Skin epidermis (tissue), 12 donors: Measurements from ENCODE around the gene DHX36.

Source experiments
- H3K27ac ChIP-seq, 21 experiments: fragments of 200-600 bp; sonication (generic) in 11 of 21; one replicate each; pipeline ENCODE4 v1.5.0; 2020; ENCODE audit warnings: mild to moderate bottlenecking in 3 of 21, inconsistent platforms in 2 of 21, moderate library complexity in 2 of 21
- H3K4me3 ChIP-seq, 7 experiments: fragments of 200-600 bp; sonication (generic) in 2 of 7; one replicate each; pipeline ENCODE4 v1.5.0; 2020; ENCODE audit warnings: inconsistent platforms in 2 of 7, mild to moderate bottlenecking in 2 of 7, moderate library complexity in 1 of 7

The DHX36 gene

DNA sequence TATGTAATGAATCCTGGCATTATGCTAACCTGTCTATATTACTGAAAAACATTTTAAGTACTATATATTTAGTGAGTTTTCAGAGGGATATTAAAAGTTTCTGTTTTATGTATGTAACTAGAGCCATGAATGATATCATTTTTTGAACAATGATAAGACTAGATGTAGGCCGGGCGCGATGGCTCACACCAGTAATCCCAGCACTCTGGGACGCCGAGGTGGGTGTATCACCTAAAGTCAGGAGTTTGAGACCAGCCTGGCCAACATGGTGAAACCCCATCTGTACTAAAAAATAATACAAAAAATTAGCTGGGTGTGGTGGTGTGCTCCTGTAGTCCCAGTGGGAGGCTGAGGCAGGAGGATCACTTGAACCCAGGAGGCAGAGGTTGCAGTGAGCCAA lies 34.1 kb downstream of the DHX36 start:
- Histone ChIP-seq H3K4me3 (no peak overlapping the region), H3K27ac (no peak overlapping the region)

DNA sequence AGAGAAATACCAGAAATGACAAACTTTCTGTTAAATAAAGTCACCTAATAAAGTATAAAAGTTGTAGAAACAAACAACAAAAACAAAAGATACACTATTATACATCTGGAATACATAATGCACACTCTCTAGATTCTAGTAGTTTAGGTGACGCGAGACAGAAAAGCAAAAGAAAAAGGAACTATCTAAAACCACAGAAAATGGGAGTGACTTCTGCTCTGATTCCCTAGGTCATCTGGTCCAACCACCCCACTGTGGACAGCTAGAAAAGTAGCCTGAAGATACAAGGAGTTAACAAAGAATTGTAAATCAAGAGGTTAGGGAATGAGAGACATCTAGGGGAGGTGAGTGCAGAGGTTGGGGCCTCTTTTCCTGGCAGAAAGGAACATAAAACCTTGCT lies 39.1 kb downstream of the DHX36 start:
- H3K27ac ChIP-seq, result no peak overlapping the region
- no peak overlapping the region for H3K4me3 ChIP-seq

DNA sequence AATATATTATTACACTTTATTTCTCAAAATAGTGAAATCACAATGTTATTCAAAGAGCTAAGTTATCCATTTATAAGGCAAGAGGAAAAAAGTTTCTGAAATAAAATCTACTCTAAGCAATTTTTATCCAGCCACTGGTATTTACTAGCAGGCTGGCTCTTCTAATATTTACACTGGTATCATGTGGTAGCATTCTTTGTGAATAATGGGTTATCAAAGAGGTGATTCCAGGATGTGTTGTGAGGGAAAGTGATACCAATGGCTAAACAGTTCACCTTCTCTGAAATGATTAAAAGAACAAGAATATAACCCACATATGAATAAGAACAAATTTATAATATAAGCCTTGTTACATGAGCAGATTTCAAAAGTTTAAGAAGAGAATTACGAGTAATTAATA lies 44.1 kb downstream of the DHX36 start:
- H3K4me3 ChIP-seq, result no peak overlapping the region
- no peak overlapping the region for H3K27ac ChIP-seq

DNA sequence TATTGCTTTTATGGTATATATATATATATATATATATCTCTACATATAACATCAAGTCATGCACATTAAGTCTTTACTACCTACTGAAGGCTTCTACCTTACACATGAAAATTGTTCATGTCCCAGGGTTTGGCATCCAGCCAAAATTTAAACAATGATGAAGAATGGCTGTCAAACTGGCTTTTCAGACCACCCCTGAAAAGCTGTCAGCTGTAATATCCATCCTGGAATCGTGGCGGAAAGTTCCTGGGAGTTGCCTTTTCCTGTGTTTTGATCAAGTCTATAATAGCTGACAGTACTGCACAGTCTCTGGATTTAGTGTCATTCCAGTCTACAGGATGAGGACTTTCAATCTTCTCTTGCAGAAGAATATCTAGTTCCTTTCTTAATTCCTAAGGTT lies 48.3 kb downstream of the DHX36 start:
- Histone ChIP-seq H3K27ac (no peak overlapping the region), H3K4me3 (no peak overlapping the region)

DNA sequence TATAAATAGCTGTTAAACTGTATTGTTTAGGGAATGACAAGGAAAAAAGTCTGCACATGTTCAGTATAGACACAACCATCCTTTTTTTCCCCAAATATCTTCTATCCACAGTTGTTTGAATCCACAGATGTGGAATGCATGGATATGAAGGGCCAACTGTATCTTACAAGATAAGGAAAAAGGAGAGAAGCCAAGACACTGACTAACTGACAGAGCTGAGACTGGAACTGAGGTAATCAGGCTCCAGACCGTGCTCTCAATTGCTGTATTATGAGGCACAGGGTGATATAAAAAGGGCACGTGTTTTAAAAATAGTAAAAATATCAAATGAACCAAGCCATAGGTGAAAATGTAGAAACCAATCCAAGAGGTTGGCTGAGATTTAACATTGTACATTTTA lies 49.0 kb downstream of the DHX36 start:
- no peak overlapping the region for H3K27ac ChIP-seq
- no peak overlapping the region for H3K4me3 ChIP-seq

DNA sequence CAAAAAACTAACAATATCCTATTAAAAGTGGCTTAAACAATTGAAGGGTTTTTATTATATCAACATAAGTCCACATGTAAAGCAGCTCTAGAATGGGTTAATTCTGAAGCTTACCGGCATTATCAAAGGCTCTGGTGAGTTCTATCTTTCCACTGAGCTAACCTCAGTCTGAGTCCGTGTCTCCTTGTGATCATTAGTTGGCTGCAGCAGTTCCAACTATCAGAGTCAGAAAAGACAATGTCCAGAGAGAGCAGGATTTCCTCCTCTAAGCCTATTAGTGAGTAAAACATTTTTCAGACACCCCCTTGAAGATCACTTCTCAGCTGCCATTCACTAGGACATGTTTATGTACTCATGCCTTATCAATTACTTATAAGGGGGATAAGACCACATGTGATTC lies 49.9 kb downstream of the DHX36 start:
- Histone ChIP-seq H3K27ac (no peak overlapping the region), H3K4me3 (no peak overlapping the region)

DNA sequence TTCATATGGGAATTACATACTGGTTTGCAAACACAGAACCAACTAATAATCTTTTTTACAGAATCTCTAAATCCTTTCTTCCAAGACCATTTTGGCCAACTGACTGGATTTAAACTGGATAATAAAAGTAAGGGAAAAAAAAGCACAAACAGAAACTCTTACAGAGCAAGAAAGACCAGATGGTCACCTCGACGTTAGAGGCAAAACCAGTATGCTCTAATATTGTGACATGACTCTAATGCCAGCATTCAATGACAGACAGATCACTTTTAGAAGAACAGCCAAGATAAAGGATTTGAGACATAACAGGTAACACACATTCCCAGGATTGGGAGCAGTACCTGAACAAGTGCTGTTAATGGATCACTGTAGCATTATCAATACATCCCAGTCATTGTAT lies 50.9 kb downstream of the DHX36 start:
- no peak overlapping the region for H3K27ac ChIP-seq
- H3K4me3 ChIP-seq, result no peak overlapping the region

DNA sequence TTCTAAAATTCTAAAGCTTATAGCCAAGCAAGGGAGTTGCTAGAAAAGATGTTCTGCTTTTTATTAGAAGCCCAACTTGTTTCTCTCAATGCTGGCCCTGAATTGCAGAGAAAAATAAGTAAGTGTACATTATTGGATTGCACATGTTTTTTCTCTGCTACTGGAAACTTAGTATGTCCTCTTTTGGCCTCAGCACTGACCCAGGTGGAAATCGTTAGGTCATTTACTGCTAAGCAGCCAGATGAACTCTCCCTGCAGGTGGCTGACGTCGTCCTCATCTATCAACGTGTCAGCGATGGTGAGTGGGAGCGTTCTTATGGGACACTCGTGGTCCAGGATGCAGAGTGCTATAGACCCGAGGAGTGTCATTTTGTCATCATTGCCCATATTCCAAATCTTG lies 69.8 kb downstream of the DHX36 start:
- no peak overlapping the region for H3K27ac ChIP-seq
- H3K4me3 ChIP-seq, result no peak overlapping the region

DNA sequence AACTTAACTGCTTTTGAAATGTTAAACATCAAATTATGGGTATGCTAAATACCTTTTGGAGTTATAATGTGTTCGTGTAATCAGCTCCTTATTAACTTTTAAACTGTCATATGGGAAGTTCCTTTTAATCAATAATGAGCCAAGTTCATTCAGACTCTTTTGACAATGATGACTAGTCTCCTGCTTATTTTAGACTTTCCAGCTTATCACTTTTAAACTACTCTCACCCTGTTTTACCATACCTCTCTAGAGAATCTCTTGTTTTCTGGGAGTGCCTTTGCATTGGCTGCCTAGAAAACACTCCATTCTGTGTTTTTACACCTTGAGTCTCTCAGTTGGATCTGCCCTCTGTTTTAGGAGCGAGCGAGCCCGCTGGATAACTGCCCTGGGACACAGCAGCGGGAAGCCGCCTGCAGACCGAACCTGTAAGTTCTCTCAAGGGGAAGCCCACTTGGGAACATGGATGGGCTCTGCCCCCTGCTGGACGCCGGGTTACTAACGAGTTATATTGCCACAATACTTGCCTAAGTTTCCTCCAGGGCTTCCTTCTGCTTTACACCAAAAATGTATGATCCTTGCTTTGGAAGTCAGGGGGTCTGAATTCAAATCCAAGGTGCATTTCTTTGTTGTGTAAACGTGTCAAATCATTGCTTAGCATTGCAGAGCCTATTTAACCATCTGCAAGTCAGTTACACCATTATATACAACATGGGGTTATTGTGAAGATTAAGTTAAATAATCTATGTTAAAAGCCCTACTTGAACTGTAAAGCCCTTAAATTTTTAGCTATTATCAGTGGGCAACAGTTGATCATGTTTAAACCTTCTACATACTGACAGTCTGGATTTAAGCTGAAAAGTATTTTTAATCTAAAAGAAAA lies 71.3 kb downstream of the DHX36 start:
- no peak overlapping the region for H3K27ac ChIP-seq
- H3K4me3 ChIP-seq, result no peak overlapping the region

DNA sequence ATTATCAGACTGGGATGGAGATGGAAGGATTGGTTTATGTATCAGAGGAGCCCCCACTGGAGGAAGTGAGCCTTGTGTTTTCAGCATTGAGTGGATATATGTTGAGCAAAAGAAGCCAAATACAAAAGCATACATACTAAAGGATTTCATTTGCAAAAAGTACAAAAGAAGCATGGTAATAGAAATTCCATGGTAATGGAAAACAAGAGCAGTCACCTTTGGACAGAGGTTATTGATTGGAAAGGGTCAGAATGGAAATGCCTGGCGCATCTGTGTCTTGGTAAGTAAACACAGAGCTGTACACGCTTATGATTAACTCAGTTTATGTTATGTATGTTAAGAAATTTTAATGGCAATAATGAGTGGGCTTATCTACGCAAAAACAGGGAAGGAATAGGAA lies 72.7 kb downstream of the DHX36 start:
- Histone ChIP-seq H3K27ac (no peak overlapping the region), H3K4me3 (no peak overlapping the region)

DNA sequence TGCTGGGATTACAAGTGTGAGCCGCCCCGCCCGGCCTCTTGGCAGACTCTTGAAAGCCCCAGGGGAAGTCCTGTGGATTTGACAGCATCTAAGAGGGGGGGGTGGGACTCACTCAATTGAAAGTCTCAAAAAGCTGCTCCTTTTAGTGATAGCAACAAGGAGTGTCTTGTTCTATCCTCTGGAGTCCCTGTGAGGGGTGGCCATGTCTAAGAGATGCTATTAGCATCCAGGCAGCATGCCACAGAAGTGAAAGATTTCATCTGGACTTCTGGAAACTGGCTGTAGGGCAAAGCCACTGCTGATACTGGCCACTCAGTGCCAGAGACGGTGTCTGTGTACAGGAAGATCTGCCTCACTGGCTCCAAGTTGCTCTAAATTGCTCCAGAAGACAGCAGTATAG lies 74.0 kb downstream of the DHX36 start:
- H3K27ac ChIP-seq, result no peak overlapping the region

DNA sequence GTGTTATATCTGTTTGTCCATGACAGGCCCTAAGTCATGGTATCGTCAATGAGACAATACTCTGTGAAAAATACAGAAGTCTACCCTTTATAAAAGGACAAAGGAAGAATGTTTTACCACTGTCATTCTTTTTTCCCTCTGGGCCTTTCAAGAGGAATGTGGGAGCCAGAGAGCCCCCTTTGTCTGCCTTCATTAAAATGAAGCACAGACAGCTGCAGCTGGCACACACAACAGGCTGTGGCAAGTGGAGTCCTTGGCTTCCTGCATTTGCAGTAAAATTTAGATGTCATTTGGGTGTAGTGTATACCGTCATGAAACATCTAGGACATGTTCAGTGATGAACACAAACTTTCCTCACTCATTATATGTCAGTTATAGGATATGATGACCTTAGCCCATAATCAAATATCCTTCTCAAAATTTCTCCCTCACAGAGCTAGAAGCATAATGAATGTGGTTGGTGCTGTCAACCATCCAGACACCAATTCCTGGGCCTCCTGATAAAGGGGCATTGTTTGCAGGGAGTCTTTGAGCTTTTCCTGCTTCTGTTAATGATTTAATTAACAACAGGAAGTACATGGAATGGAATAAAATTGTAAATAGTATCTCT lies 76.4 kb downstream of the DHX36 start:
- Histone ChIP-seq H3K27ac (no peak overlapping the region), H3K4me3 (no peak overlapping the region)

More for the DNA sequence above, 74.0 kb downstream of the DHX36 start:
- no peak overlapping the region for H3K4me3 ChIP-seq

DNA sequence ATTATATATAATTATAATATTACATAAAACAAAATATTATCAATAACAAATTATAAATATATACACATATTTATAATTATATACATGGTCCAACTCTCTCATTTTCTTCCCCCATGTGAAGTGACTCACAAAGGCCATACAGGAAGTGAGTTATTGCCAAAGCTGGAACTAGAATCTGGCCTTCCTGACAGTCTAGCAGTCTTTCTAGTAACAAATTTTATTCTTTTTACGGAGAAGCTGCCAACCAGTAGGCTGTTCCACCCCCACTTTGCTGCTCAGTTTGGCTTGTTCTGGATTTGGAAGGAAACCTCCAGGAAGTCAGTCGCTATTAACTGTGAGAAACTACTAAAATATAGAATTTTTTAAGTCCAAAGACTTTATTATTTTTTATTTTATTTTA lies 79.6 kb downstream of the DHX36 start:
- Histone ChIP-seq H3K4me3 (no peak overlapping the region), H3K27ac (peak overlapping the region in 1 of 21 experiments; percentile 16)

DNA sequence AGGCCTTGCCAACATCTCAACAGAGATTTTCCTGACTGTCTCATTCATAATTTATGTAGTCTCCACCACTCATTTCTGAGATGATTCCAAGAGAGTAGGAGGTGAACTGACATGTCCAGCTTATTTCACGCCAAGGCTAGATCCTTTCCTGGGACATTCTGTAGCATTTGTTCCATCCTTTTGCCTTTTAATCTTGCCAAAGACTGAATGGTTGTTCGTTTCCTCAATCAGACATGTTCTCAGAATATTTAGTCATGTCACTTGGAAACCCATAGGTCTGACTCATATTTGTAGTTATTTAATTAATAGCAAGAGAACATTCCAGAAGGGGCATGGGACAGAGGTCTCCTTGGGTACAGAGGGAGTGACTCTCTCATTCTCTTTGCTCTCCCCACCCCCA lies 80.9 kb downstream of the DHX36 start:
- peak overlapping the region in 3 of 21 experiments; percentile 39 to 72 (median 49) for H3K27ac ChIP-seq
- no peak overlapping the region for H3K4me3 ChIP-seq

DNA sequence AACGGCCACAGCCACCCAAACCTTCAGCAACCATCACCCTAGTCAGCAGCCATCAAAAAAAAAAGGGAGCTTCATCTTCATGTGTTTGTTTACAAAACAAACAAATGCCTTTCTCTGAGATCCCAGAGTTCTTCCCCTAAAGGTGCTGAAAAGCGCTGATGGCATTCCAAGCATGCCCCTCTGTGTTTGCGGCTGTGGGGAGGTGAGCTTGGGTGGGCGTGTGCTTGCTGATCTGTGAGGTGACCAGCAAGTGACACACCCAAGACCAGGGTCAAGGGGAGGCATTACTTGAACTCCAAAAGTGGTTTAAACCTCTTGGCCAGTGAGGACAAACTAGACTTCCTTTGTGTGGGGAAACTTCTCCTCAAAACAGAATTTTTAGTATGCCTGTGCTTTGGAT lies 81.5 kb downstream of the DHX36 start:
- H3K4me3 ChIP-seq, result no peak overlapping the region
- peak overlapping the region in 7 of 21 experiments; percentile 3 to 72 (median 49) for H3K27ac ChIP-seq

DNA sequence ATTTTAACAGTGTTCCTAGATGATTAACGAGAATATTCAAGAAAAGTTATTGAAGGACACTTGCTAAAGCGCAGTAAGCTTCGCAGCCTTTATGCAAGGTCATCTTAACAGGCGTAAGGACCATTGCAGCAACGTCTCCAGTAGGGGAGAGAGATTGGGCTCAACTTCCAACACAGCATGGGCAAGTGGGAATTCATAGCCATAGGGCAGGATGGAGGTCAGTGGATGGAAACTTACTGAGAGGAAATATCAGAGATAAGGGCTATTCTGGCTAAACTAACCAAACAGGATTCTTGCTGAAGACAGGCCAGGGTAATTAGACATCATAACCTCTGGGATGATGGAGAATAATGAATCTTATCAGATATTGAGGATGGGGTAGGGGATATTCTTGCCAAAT lies 82.8 kb downstream of the DHX36 start:
- no peak overlapping the region for H3K27ac ChIP-seq
- no peak overlapping the region for H3K4me3 ChIP-seq

DNA sequence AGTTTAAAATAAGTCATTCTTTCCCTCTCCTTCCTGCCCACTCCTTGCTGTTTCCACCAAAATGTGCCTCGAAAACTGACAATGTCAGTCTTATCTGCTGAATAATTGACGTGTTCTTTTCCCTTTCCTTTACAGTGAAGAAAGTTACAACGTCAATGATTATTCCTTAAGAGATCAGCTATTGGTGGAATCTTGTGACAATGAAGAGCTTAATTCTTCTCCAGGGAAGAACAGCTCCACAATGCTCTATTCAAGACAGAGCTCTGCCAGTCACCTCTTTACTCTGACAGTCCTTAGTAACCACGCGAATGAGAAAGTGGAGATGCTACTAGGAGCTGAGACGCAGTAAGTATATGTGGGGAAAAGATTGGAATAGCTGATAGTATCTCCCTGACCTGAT lies 84.1 kb downstream of the DHX36 start:
- no peak overlapping the region for H3K4me3 ChIP-seq
- H3K27ac ChIP-seq, result no peak overlapping the region

DNA sequence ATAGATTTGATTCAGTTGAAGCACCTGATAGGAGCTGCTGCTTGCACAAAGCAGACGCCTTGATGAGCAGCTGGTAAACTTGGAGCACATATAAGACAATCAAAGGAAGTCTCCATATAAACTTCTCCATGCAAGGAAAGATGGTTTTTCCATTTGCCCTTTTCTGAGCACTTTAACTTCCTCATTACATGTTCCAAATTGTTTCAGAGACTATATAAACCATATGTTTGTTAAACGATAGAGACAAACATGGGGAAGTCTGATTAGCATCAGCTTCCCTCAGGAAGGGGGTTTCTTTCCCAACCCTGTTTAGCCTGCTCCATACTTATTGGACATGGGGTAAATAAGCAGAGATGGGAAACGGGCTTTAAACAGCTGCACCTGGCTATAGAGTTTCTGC lies 88.0 kb downstream of the DHX36 start:
- H3K4me3 ChIP-seq, result no peak overlapping the region
- H3K27ac ChIP-seq, result no peak overlapping the region

DNA sequence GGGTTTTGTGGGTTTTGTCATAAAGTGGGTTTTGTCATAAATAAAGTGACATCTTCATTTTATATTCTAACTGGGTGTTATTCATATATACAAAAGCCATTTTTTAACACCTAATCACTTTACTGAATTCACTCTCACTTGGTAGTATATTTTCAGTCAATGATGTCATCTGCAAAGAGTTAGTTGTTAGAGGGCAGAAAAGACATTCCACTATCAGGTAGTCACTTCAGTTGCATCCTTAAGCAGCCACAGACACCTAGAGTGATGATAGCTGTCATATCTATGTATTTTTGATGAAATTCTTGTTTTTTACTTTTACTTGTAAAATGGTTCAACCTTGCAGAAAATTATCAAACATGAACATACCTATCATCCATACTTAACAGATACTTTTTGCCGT lies 89.0 kb downstream of the DHX36 start:
- no peak overlapping the region for H3K27ac ChIP-seq
- H3K4me3 ChIP-seq, result no peak overlapping the region

DNA sequence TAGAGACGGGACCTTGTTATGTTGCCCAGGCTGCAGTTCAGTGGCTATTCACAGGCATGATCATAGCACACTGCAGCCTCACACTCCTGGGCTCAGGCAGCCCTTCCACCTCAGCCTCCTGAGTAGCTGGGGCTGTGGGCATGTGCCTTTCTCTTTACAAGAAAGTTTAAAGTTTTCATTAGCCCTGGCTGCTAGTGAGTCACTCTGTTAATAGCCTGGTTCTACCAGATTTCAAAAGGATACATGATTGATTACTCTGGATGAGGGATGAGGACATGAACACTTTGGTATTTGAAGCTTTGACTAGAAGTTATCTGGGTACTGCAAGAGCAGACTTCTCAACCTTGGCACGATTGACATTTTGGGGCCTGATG lies 95.1 kb downstream of the DHX36 start:
- Histone ChIP-seq H3K4me3 (no peak overlapping the region), H3K27ac (no peak overlapping the region)

DNA sequence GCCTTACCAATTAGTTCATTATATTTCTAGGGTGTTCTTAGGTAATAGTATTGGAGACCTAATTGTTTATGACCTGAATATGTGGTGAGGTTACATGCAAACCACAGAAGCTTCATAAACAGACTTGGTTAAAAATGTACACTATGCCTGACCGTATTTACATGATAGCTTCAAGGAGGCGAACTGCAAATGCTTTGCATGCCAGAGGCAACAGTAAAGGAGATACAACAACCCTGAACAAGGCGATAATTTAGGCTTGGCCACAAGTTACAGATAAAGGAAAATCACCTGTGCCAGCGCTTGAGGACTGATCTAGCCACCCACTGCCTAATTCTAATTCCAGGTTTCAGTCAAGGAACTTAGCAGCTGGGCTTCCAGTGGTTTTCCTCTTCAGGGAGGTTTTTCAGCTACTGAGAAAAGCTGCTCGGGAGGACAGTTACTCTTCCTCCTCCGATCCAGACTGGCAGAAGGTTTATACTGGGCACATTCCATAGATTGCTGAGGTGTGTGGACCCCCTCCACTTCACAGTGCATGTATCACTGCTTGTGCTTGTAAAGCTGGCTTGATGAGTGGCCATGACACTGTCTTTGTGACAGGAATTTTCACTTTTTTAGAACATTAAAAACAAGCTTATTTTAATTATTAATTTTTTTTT lies 95.6 kb downstream of the DHX36 start:
- Histone ChIP-seq H3K4me3 (no peak overlapping the region), H3K27ac (no peak overlapping the region)
